ENCODE measurements around the gene UBE2G2. TPM values are rescaled to one million over a fixed set of nuclear protein-coding genes. Genes with fewer than 3 reads are reported as not detected.

Gene UBE2G2
- total RNA-seq, 4 donors from 2014 or later, result 95.8 to 187 (median 103) TPM

DNA sequence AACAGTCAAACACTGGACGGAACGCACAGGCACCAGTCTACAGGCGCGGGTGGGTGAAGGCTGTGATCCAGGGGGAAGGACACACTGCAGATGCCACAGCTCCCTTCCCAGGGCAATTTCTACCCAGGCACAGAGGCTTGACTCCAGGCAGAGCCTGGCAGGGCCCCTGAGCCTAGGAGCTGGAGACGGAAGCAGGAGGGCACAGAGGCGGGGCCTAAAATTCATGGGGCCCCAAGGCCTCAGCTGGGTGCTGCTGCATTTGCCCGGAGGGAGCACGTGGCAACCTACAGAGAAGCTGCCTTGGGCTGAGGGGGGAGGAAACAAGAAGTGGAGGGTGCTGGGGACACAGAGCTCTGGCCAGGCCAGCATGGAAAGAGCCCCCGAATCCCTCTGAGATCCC lies 41.2 kb downstream of the UBE2G2 start:
- DNase-seq (ENCODE audit: low spot score), result no peak
- TF ChIP-seq, protein P1, sequence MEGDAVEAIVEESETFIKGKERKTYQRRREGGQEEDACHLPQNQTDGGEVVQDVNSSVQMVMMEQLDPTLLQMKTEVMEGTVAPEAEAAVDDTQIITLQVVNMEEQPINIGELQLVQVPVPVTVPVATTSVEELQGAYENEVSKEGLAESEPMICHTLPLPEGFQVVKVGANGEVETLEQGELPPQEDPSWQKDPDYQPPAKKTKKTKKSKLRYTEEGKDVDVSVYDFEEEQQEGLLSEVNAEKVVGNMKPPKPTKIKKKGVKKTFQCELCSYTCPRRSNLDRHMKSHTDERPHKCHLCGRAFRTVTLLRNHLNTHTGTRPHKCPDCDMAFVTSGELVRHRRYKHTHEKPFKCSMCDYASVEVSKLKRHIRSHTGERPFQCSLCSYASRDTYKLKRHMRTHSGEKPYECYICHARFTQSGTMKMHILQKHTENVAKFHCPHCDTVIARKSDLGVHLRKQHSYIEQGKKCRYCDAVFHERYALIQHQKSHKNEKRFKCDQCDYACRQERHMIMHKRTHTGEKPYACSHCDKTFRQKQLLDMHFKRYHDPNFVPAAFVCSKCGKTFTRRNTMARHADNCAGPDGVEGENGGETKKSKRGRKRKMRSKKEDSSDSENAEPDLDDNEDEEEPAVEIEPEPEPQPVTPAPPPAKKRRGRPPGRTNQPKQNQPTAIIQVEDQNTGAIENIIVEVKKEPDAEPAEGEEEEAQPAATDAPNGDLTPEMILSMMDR (IDR thresholded peaks at IDR 0.05), result no peak
- no peak for ATAC-seq (ENCODE audit: low FRiP score)

DNA sequence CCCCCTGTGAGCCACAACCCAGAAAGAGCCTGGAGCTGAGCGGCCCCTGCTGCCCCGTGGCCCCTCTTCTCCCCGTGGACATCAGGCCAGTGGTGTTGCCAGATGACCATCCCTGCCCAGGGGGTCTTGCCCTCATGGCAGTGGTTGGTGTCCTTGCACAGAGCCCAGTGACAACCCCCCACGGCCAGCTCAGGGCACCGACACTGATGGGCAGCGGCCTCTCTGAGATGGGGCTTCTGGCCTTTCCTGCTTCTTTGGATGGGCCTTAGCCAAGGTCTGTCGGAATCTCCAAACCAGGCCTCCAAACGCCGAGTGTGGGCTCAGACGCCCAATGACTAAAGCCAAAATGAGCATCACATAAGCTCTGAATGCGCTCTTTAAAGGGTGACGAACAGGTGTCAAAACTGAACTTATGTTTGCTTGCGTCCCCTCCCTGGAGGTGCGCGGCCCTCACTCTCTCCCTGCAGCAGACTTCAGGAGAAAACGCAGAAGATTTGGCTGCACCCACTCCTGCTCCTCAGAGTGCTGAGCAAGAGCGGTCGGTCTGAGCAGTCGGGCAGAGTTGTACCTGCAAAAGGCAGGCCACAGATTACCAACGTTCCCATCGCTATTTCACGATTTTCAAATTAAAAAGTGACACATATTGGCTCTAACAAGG lies 41.9 kb downstream of the UBE2G2 start:
- no peak for ATAC-seq (ENCODE audit: low FRiP score)
- DNase-seq (ENCODE audit: low spot score), result no peak
- TF ChIP-seq, protein P1 (IDR thresholded peaks at IDR 0.05), result no peak

DNA sequence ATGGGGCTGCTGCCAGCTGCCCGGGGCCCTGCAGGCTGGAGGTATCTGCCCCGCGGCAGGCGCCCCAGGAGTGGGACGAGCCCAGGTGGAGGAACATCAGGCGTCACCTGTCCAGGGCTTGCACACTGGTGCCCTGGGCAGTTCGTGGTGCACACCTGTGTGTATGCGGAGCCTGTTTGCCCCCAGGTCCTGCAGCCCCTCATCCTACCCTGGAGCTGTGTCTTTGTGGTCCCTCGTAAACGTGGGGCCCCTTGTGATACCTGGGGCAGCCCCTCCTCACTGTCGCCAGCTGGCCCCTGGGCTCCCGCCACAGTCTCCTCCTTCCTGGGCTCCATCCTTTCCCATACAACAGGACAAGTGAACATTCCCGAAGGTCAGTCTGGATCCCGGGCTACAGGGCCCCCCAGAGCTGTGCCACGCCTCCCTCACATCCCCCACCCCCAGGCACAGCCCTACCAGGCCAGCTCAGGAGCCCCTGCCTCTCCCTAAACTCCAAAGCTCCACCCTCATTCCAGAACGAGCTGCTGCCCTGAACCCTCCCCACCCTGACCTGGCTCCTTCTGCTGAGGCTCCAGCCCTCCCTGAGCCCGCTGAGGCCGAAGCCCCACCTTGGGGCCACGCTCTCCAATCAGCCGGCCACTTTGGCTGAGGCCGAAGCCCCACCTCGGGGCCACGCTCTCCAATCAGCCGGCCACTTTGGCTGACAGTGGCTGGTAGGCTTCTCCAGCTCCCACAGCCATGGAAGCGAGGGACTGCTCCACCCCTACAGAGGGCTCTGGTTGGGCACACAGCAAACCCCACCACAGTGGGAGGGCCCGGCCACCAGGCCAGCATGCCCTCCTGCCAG lies 42.6 kb downstream of the UBE2G2 start:
- DNase-seq (ENCODE audit: low spot score), result no peak

DNA sequence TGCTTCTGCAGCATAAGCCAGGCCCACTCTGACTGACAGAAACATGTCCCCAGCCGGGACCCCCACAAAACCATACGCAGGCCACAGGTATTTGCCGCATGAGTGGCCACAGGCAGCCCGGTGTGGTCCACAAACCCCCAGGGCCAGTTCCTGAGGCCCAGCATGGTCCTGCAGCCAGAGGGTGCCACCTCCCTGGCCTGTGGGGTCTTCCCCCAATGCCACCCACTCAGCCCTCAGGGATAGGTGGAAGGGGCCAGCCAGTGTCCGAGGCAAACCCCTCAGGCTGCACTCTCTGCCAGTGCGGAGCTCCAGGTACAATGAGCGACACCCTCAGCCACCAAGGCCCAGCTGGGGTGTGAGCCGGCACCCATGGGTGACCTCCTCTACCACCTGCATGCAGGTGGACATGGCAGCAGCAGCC lies 43.5 kb downstream of the UBE2G2 start:
- no peak for ATAC-seq (ENCODE audit: low FRiP score)
- TF ChIP-seq, protein P1 (IDR thresholded peaks at IDR 0.05), result no peak
- DNase-seq (ENCODE audit: low spot score), result no peak

More for the DNA sequence above, 42.6 kb downstream of the UBE2G2 start:
- TF ChIP-seq, protein P1 (IDR thresholded peaks at IDR 0.05), result no peak
- ATAC-seq (ENCODE audit: low FRiP score), result no peak

DNA sequence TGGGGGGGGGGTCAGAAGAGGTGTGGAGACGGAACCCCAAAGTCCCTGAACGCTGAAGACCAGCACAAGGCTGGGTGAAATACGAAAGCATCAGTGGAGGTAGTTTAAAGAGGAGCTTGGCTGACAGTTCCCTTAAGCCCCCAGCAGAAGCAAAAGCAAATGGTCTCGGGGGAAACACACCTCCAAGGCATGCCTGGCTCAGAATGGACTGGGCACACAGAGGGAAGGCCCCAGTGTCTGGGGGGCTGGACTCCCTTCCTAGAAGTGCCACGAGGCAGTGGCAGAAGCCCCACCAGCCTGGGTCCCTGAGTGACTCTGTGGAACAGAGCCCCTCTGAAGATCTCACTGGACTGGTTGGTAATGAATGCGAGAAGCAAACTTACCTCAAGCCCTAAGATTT lies 43.9 kb downstream of the UBE2G2 start:
- no peak for ATAC-seq (ENCODE audit: low FRiP score)
- TF ChIP-seq, protein P1 (IDR thresholded peaks at IDR 0.05), result no peak
- DNase-seq (ENCODE audit: low spot score), result no peak

DNA sequence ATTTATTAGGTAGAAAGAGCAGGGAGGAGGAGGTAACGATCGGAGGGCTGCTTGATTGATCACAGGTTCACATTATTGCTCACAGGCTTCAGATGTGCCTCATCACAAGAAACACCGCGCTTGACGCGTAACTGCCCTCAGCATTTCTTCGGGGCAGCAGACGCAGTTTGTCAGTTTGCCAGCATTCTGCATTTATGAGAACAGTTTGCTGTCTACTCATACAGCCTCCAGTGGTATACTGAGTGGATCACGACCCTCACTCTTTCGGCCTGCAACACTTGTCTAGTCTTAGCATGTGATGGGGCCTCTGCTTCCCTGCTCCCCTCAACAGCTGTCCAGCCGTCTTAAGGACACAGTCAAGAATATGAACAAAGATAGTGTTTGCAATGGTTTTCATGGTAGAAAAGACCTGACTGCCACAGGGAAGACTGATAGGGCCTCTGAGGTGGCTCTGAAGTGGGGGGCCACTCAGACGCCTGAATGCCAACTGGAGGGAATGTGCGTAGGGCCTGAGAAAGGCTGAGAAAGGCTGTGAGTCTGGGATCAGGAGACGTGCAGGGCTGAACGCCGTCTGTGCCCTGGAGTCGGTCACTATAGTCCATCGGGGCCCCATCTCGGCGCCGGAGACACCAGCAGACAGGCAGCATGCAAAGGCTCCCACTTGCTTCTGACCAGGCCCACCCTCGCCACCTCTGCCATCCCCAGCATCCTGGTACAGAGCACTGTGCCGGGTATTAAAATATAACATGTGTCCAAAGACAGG lies 45.0 kb downstream of the UBE2G2 start:
- ATAC-seq (ENCODE audit: low FRiP score) (no peak), DNase-seq (ENCODE audit: low spot score) (no peak)
- TF ChIP-seq, protein P1 (IDR thresholded peaks at IDR 0.05), result no peak

All from omental fat pad (tissue), 4 donors.